Progenitor cell of endocrine pancreas (in vitro differentiated cells): ENCODE results near the gene PPP1R3F. TPM values are rescaled to one million over a fixed set of nuclear protein-coding genes. Genes with fewer than 3 reads are reported as not detected.

Experiments
- DNase-seq: peaks from one replicate; pipeline ENCODE4 v3.0.0; 2021; ENCODE audit warnings: low spot score; ENCODE audit not compliant: unreplicated experiment
- H3K27ac Mint-ChIP-seq: 2 replicates; pipeline ENCODE4 v1.8.0; 2021; ENCODE audit warnings: mild to moderate bottlenecking, moderate library complexity, mixed read lengths
- H3K27me3 Mint-ChIP-seq: 2 replicates; pipeline ENCODE4 v1.8.0; 2021; ENCODE audit warnings: mixed read lengths
- H3K36me3 Mint-ChIP-seq: 2 replicates; pipeline ENCODE4 v1.8.0; 2022; ENCODE audit warnings: mixed read lengths; ENCODE audit not compliant: insufficient read depth
- H3K4me1 Mint-ChIP-seq: 2 replicates; pipeline ENCODE4 v1.8.0; 2021; ENCODE audit warnings: low read depth, mixed read lengths
- H3K4me3 Mint-ChIP-seq: 2 replicates; pipeline ENCODE4 v1.8.0; 2021; ENCODE audit warnings: low read depth, mild to moderate bottlenecking, moderate library complexity, mixed read lengths
- H3K9me3 Mint-ChIP-seq: 2 replicates; pipeline ENCODE4 v1.8.0; 2021; ENCODE audit warnings: low read depth, mixed read lengths
- CTCF ChIP-seq: fragments of 200-600 bp; sonication (generic); IDR thresholded peaks from one replicate; pipeline ENCODE4 v1.5.0; 2021; ENCODE audit warnings: antibody characterized with exemption, mild to moderate bottlenecking; ENCODE audit not compliant: unreplicated experiment
- total RNA-seq: library from RNA; stranded (reverse); gene quantifications from 2 replicates; pipeline ENCODE4 v1.2.1, GENCODE V29; 2021

The PPP1R3F gene
- total RNA-seq, 1 donor from 2014 or later = 10.2 TPM

DNA sequence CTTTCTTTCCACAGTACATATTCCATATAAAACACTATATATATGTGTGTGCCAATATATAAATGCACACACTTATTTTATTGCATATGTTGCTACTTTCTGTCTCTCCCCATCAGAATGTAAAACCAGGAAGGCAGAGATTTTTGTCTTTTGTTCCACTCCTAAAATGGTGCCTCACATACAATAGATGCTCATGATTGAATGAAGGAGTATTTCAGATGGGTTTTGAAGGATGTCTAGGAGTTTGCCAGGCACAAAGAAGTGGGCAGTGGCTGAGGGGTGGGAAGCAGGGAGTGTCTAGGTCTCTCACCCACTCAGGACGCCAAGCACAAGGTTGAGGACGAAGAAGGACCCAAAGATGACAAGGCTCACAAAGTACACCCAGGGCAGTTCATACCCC is 41.9 kb upstream of the PPP1R3F start:
- Mint-ChIP-seq H3K36me3 (no peaks in the 10 kb centered on the region), H3K27ac (no peak overlapping the region), H3K4me1 (no peaks in the 10 kb centered on the region), H3K9me3 (peaks cover 23% of the 10 kb centered on the region), H3K4me3 (no peak overlapping the region), H3K27me3 (peaks cover 22% of the 10 kb centered on the region)
- no peak for DNase-seq
- TF ChIP-seq CTCF = no peak

GRCh38 chrX:49228185-49228584 is 41.4 kb upstream of the PPP1R3F start:
- peaks cover 18% of the 10 kb centered on the region for H3K27me3 Mint-ChIP-seq
- H3K9me3 Mint-ChIP-seq = peaks cover 19% of the 10 kb centered on the region
- no peak for DNase-seq
- H3K4me1 Mint-ChIP-seq = no peaks in the 10 kb centered on the region
- H3K4me3 Mint-ChIP-seq = no peak overlapping the region
- no peaks in the 10 kb centered on the region for H3K36me3 Mint-ChIP-seq
- no peak for TF ChIP-seq CTCF
- no peak overlapping the region for H3K27ac Mint-ChIP-seq

GRCh38 chrX:49230500-49231232 is 38.9 kb upstream of the PPP1R3F start:
- DNase-seq = peak; percentile 20
- peak; percentile 21 for TF ChIP-seq CTCF
- H3K36me3 Mint-ChIP-seq = peaks cover 1% of the 10 kb centered on the region
- H3K4me1 Mint-ChIP-seq = peaks cover 2% of the 10 kb centered on the region
- no peak overlapping the region for H3K27ac Mint-ChIP-seq
- peak overlapping the region; percentile 69 for H3K4me3 Mint-ChIP-seq
- H3K27me3 Mint-ChIP-seq = peaks cover 5% of the 10 kb centered on the region
- peaks cover 10% of the 10 kb centered on the region for H3K9me3 Mint-ChIP-seq

- no peak for DNase-seq
- H3K27ac Mint-ChIP-seq = no peak overlapping the region
- H3K4me3 Mint-ChIP-seq = no peak overlapping the region
- peaks cover 1% of the 10 kb centered on the region for H3K36me3 Mint-ChIP-seq
- H3K9me3 Mint-ChIP-seq = peaks cover 10% of the 10 kb centered on the region
- H3K4me1 Mint-ChIP-seq = peaks cover 2% of the 10 kb centered on the region
- no peak for TF ChIP-seq CTCF
- peaks cover 4% of the 10 kb centered on the region for H3K27me3 Mint-ChIP-seq
Measured at GRCh38 chrX:49231333-49232000, 38.1 kb upstream of the PPP1R3F start.

DNA sequence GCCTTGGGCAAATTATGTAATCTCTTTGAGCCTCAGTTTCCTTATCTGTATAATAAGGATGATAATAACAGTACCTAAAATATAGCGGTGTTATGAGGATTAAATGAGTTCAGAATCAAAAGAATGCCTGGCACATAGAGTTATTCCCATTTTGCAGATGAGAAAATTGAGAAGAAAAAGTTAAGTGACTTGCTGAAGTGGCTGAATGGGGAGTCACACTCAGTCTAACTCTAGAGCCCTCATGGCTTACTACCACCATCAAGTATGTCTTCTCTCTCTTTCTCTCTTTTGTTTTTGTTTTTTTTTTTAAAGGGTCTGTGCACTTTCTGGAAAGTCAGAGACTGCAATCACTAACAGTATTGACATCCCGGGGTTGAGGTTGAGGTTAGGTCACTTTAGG is 37.1 kb upstream of the PPP1R3F start:
- Mint-ChIP-seq H3K9me3 (peaks cover 13% of the 10 kb centered on the region), H3K36me3 (peaks cover 1% of the 10 kb centered on the region), H3K4me1 (peaks cover 2% of the 10 kb centered on the region), H3K27ac (peak overlapping the region; percentile 22), H3K4me3 (no peak overlapping the region), H3K27me3 (peaks cover 4% of the 10 kb centered on the region)
- TF ChIP-seq CTCF = no peak
- no peak for DNase-seq
